GM21786 (cell line): ENCODE results near the gene SEPTIN14.
"Not testable (repeated sequence)": the region's sequence is repeated elsewhere in the genome, so short reads cannot be mapped to it uniquely, and the experiment has no call there.

ENCODE experiments used
- ATAC-seq: cut with Tn5 transposase; IDR thresholded peaks from one replicate; pipeline ENCODE4 v1.9.1; 2021; ENCODE audit not compliant: unreplicated experiment

The SEPTIN14 gene

DNA sequence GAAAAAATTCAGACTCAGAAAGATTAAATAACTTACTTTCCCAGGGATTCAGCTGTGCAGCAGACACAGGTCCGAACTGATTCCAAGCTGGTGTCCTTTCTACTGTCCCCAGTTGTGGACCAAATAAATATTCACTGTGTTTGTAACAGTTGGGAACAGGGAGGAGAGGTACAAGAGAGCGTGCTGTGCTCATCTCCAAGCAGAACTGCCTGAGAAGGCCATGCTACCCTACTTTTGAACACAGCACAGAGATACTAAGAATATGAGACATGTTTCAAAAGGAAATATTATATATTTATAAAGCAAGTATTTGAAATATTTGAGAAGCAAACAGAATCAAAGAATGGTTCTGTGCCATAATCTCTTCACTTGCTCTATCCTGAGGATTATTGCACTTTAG lies at the start of gene SEPTIN14:
TSS of gene SEPTIN14 (minus strand) at position 101 of the 400 bp plus-strand sequence. CDS start 756 bp downstream, outside the sequence.
- ATAC-seq: not testable (repeated sequence)

DNA sequence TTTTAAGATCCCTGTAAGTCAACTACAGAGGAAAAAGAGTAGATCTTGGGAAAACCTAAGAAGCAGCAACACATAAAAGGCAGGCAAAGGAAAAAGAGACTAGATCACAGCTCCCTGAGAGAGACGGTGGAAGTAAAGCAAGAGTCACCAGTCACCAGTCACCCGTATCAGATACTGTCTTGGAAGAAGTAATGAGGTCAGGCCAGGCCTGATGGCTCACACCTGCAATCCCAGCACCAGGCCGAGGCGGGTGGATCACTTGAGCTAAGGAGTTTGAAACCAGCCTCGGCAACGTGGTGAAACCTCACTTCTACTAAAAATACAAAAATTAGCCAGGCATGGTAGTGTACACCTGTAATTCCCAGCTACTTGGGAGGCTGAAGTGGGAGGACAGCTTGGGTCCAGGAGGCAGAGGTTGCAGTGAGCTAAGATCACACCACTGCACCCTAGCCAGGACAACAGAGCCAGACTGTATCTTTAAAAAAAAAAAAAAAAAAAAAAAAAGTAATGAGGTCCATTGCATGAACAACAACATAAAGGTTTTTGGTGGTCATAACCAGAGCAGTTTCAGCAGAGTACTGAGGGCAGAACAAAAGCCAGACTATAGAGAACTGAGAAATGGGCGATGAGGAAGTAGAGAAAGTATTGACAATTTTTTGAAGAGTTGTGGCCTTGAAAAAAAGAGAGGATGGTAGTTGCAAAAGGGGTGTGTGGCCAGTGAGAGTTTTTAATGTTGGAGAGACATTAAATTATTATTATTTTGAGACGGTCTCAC lies 41.6 kb upstream of the SEPTIN14 start:
- ATAC-seq: peak; percentile 95

DNA sequence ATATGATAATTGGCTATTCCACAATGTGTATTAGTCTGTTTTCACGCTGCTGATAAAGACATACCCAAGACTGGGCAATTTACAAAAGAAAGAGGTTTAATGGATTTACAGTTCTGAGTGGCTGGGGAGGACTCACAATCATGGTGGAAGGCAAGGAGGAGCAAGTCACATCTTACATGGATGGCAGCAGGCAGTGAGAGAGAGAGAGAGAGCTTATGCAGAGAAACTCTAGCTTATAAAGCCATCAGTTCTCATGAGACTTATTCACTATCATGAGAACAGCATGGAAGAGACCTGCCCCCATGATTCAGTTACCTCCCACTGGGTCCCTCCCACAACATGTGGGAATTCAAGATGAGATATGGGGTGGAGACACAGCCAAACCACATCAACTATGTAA lies 38.5 kb upstream of the SEPTIN14 start:
- ATAC-seq: not testable (repeated sequence)

DNA sequence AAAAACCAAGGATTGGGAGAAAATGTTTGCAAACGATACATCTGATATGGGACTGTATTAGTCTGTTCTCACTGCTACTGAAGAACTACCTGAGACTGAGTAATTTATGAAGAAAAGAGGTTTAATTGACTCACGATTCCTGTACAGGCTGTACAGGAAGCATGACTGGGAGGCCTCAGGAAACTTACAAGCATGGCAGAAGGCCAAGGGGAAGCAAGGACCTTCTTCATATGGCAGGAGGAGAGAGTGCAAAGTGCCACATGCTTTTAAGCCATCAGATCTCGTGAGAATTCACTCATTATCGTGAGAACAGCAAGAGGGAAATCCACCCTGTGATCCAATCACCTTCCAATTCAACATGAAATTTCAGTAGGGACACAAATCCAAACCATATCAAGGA lies 35.7 kb upstream of the SEPTIN14 start:
- no peak for ATAC-seq

DNA sequence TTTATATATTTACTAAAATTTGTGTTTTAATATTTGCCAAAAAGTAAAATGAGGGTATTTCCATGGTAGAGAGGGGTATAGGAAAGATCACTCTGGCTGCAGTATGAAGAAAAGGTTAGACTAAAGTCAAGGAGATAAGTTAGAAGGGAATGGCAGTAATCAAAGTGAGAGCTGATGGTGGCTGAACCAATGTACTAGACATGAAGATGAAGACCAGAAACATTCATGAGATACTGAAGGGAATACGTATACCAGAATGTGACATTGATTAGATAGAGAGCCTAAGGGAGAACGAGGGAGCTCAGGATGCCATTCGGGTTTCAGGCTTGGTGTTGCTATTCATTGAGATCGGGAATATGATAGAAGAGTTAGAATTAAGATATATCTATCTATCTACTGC lies 32.5 kb upstream of the SEPTIN14 start:
- ATAC-seq: no peak

DNA sequence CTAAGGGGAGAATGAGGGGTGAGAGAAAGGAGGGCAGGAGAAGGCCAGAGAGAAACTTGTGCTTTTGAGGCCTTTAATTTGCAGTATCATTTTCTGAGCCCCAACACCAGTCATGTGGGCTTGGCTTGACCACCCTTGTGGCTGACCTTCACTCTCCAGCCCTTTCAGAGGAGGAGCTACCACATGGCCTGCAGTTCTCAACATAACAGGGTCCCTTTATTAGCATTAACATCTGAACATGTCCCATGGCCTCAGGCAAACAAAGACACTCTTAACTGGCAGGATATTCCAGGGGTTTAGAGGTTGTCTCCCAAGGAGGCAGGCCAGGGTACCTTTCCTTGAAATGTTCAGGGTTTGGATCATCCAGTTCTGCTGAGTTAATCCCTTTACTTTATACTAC lies 31.4 kb upstream of the SEPTIN14 start:
- ATAC-seq: no peak

DNA sequence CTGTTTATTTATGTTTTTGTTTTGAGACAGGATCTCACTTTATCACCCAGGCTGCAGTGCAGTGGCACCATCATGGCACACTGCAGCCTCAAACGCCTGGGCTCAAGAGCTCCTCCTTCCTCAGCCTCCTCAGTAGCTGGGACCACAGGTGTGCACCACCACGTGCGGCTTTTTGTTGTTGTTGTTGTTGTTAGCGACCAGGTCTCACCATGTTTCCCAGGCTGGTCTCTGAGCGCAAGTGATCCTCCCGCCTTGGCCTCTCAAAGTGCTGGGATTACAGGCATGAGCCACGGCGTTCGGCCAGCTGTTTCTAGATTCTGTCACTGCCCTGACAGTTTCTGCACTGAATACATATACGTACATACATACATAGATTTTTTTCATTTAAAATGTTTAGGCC lies 25.8 kb upstream of the SEPTIN14 start:
- not testable (repeated sequence) for ATAC-seq

DNA sequence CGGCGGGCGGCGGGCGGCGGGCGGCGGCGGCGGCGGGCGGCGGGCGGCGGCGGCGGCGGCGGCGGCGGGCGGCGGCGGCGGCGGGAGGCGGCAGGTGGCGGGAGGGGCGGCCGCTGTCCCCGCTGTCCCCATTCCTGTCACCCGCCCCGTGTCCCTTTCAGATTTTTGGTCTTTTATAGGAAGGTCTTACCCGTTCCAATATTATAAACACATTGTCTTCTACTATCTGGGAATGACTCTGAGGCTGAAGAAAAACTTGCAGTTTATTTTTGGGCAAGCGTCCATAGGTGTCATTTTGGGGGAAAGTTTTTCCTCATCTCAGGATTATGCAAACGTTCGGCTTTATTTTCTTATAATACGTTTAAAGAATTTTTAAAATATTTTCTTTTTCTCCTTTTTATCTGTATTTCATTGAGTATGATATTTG lies 25.3 kb upstream of the SEPTIN14 start:
- no peak for ATAC-seq

DNA sequence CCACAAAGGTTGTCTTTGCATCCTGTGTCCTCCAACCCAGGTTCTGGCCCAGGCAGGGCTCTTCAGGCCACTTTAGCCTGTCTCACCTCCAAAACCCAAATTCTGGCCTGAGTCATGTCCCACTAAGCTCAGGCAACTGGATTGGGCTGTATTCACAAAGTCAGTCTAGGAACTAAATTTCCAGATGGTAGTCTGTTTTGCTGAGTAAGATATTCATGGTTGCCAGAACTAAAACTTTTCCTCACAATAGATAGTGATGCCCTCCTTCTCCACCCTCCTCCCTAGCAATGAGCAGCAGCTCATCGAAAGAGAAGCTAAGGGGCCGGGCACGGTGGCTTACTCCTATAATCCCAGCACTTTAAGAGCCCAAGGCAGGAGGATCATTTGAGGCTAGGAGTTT lies 21.8 kb upstream of the SEPTIN14 start:
- ATAC-seq: no peak

DNA sequence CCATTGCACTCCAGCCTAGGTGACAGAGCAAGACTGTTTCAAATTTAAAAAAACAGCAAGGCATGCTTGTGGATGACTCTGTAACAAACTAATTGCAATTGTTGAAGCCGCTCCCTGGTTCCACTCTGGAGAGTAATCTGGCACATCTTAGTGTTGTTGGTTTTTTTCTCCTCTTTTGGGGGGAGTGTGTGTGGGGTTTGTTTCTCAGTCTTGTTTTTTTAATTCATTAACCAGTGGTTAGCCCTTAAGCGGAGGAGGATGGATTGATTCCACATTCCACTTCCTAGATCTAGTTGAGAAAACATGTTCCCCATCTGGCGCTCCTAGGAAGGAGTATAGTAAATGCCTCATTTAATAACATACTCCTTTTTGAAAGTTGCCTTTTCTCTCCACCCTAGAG lies 16.1 kb upstream of the SEPTIN14 start:
- no peak for ATAC-seq

DNA sequence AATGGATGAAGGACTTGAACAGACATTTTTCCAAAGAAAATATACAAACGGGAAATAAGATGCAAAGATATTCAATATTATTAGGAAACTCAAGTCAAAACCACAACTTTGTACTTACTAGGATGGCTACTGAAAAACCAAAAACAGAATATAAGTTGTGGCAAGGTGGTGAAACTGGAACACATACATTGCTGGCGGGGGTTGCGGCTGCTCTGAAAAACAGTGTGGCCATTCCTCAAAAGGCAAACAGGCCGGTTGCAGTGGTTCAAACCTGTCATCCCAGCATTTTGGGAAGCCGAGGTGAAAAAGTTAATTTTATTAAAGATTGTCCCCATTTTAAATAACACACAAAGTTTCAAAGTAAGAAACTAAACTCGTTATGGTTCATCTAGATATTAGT lies 14.8 kb upstream of the SEPTIN14 start:
- no peak for ATAC-seq

DNA sequence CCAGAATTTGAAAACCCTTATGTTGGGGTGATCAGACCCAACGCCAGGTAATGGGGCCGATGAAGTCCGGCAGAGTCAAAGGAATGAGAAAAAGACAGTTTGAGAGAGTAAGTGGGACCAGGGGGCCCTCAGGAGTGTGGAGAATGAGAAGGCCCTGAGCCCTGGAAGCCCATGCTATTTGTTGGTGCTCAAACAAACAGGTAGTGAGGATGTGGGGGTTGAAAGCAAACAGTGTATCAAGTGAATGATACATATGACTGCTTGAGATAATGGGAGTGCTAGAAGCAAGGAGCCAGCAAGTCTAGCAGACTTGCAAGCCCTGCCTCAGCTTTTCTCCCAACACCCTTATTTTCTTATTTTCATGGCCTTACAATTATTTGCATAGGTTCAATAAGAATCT lies 11.2 kb upstream of the SEPTIN14 start:
- ATAC-seq: no peak

DNA sequence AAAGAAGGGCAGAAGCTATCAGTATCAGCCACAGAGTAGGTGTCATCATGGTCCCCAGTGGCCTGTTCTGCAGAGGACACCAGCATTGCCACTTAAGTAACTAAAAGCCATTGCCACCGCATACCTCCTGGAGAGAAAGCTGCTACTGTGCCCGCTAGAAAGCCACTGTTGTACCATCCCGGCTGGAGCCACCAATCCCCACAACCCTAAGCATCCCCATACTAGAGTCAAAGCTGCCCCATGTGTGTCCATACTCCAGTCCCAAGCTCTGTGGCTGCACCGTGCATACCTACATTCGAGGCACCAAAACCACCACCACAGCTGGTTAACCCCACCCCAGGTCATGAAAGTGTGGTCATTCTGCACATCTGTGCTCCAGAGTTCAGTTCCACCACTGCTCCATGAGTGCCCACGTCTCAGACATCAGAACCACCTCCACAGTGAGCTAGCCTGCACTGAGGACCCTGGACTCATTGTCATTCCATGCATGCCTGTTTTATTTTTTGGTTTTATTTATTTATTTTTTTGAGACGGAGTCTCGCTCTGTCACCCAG lies 9.5 kb upstream of the SEPTIN14 start:
- ATAC-seq: no peak

DNA sequence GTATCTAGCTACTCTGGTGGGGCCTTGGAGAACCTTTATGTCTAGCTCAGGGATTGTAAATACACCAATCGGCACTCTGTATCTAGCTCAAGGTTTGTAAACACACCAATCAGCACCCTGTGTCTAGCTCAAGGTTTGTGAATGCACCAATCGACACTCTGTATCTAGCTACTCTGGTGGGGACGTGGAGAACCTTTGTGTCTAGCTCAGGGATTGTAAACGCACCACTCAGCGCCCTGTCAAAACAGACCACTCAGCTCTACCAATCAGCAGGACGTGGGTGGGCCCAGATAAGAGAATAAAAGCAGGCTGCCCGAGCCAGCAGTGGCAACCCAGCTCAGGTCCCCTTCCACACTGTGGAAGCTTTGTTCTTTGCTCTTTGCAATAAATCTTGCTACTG lies 6.4 kb upstream of the SEPTIN14 start:
- not testable (repeated sequence) for ATAC-seq

DNA sequence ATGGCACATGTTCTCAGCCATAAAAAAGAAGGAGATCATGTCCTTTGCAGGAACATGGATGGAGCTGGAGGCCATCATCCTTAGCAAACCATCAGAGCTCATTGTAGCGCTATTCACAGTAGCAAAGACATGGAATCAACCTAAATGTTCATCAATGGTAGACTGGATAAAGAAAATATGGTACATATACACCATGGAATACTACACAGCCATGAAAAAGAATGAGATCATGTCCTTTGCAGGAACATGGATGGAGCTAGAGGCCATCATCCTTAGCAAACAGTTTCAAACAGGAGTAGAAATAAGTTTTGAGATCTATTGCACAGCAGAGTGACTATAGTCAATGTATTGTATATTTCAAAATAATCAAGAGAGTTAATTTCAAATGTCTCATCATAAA lies 17.4 kb downstream of the SEPTIN14 start:
- ATAC-seq: not testable (repeated sequence)

DNA sequence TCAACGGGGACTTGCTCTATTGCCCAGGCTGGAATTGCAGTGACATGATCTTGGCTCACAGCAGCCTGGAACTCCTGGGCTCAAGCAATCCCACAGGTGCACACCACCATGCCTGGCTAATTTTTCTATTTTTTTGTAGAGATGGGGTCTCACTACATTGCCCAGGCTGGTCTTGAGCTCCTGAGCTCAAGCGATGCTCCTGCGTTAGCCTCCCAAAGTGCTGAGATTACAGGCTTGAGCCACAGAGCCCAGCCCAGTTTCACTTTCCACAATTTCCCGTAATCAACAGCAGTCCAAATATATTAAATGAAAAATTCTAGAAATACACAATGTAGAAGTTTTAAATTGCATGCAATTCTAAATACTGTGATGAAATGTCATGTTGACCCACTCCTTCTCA lies 24.0 kb downstream of the SEPTIN14 start:
- ATAC-seq: no peak

DNA sequence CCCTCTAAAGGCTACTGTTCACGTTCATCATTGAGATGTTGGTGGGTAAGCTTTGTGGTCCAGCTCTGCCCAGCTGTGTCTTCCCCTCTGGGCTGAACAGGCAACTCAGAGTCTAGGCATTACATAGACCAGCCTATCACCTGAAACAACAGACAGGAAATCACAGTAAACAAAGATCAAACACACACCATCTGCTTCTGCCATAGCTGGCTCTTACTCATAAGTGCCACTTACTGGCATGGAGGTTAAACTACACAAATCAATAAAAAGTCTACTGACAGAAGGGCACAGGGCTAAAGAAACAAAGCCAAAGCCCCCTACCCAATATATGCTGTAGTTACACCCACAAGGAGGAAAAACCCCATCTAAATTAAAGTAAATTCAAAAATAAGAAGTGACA lies 35.0 kb downstream of the SEPTIN14 start:
- no peak for ATAC-seq

DNA sequence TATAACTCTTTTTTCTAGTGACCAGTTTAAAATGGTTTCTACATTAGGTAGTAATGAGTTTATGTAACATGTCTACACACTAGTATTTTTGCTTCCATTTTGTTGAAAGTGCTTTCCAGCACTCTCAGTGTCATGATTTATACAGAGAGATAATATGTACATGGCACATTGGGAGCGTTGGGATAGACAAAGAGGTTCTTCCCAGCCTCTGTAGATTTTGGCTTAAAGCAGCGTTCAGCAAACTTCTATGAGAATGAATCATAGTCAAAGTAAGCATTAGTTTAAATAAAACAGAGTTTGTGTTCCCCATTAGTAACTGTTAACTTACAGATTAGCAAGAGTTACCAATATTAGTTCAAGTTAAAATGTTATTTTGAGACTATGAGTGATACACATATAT lies 43.9 kb downstream of the SEPTIN14 start:
- ATAC-seq: no peak

DNA sequence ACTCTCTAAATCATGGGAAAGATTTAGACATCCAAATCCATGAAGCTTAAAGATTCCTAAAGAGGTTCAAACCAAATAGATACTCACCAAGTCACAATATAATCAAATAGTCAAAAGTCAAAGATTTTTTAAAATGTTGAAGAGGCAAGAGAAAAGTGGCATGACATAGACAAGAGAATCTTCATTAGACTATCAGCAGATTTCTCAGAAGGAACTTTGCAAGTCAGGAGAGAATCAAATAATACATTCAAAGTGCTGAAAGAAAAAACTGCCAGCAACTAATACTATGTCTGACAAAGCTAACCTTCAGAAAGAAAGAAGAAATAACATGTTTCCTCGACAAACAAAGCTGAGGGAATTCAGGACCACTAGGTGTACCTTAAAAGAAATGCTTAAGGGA lies 65.3 kb downstream of the SEPTIN14 start:
- ATAC-seq: not testable (repeated sequence)

DNA sequence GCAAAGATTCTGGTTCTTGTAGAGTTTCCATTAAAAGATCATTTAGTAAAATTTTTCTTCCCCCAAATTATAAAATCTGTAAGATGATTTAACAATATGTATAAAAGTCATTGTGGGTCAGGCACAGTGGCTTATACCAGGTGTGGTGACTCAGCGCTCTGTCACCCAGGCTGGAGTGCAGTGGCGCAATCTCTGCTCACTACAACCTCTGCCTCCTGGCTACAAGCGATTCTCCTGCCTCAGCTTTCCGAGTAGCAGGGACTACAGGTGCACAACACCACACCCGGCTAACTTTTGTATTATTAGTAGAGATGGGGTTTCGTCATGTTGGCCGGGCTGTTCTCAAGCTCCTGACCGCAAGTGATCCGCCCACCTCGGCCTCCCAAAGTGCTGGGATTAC lies 68.0 kb downstream of the SEPTIN14 start:
- ATAC-seq: no peak

DNA sequence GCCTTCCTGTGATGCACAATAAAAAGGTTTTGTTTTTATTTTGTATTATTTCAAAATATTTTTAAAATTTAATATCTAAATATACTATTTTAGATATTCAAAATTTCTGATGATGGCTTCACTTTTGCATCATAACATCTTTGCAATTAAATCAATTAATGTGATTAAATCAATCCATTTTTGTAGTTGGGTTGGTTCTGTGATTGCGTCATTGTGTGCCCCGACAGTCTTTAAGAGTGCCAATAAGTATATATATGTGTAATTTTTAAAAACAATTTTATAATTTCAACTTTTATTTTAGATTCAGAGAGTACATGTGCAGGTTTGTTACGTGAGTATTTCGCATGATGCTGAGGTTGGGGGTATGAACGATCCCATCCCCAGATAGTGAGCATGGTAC lies 70.5 kb downstream of the SEPTIN14 start:
- no peak for ATAC-seq

DNA sequence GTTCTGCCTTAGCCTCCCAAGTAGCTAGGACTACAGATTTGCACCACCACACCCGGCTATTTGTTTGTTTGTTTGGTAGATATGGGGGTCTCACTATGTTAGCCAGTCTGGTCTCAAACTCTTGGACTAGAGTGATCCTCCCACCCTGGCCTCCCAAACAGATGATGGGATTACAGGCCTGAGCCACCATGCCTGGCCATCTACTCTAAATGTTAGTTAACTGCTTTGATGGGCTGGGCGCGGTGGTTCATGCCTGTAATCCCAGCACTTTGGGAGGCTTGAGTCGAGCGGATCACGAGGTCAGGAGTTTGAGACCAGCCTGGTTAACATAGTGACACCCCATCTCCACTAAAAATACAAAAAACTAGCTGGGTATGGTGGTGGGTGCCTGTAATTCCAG lies 74.8 kb downstream of the SEPTIN14 start:
- no peak for ATAC-seq

DNA sequence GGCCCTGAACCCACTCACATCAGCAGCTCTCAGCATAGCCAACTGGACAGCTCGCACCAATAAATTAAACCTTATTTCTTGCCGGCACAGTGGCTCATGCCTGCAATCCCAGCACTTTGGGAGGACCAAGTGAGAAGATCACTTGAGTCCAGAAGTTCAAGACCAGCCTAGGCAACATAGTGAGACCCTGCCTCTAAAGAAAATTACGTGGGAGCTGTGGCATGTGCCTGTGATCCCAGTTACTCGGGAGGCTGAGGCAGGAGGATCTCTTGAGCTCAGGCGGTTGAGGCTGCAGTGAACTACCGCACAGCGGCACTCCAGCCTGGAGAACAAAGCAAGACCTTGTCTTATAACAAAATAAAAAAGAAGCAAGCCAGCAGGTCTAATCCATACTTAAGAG lies 75.7 kb downstream of the SEPTIN14 start:
- no peak for ATAC-seq
